SK-N-MC (cell line): ENCODE measurements around the gene HP1BP3.

ENCODE experiments used
- EZH2 ChIP-seq: fragments of 200-600 bp; sonication (generic); IDR thresholded peaks from one replicate; pipeline ENCODE4 v1.6.1; 2017; ENCODE audit warnings: antibody characterized with exemption
- FOXP2 ChIP-seq: optimal IDR thresholded peaks from 2 replicates; pipeline ENCODE3; 2011; ENCODE audit warnings: mild to moderate bottlenecking, moderate library complexity; ENCODE audit not compliant: insufficient read depth; ENCODE audit errors: extremely low read length, control extremely low read depth
- POLR2AphosphoS5 ChIP-seq: IDR thresholded peaks from 2 replicates; pipeline ENCODE4 v1.6.1; 2012; ENCODE audit warnings: mild to moderate bottlenecking, low read depth, low read length, borderline replicate concordance

GRCh38 chr1:20701847-20702246 is 85.3 kb downstream of the HP1BP3 start:
- TF ChIP-seq POLR2AphosphoS5 (no peak), EZH2 (no peak), FOXP2 (no peak)
